ENCODE results near the gene DUS1L. TPM values are rescaled to one million over a fixed set of nuclear protein-coding genes. Genes with fewer than 3 reads are reported as not detected.

The DUS1L gene
- total RNA-seq, 2 donors from 2014 or later, result 77.3 to 88.9 TPM

DNA sequence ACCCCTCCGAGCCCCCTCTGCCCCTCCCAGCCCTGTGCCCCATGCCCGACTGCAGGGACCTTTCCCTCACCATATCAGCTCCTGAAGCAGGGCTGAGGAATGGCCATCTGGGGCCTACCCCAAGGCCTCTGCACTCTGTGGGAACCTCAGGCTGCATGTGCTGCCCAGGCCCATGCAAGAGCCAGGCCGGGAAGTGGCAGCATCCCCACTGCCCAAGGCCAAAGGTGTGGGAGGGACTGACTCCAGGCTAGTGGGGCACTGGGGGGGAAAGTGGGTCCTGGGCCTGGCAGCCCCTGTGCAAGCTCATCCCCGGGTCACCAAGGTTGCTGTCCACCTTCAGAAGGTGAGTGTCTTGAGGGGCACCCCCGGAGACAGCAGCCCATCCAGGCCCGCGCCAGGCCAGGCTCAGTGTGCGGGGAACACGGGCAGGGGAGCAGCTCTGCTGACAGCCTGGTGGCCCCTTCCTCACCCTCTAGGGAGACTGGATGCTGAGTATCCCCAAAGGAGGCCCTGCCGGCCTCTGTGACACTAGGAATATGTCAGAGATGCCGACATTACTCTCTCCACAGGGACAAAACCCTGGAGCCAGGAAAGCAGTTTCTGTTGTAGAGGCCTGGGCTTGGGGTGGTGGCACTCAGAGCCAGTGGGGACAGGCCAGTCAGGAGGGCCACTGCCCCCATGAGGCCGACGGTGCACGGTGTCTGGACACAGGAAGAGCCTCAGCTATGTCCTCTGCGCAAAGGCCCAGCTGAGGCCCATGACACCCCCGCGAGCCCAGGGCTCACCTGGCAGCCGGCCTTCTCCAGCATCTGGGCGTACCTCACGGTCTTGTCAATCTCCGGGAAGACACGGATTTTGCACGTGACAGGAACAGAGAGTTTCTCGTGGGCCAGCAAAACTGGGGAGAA lies 3.3 kb downstream of the DUS1L start:
- Histone ChIP-seq H3K27me3 (replicated peaks; ENCODE audit: insufficient read depth) (no peaks in the 10 kb centered on the region), H3K4me3 (no peak overlapping the region), H3K27ac (no peak overlapping the region), H3K36me3 (peaks cover 27% of the 10 kb centered on the region), H3K9me3 (no peaks in the 10 kb centered on the region), H3K4me1 (ENCODE audit: control insufficient read depth in 1 of 2, low read depth in 2 of 2) (peaks cover 15 to 20% of the 10 kb centered on the region in 2 donors)
- DNase-seq (ENCODE audit: low spot score) (no peak), ATAC-seq (ENCODE audit: insufficient number of reproducible peaks, low FRiP score, low read depth) (no peak)
- TF ChIP-seq, protein P1, sequence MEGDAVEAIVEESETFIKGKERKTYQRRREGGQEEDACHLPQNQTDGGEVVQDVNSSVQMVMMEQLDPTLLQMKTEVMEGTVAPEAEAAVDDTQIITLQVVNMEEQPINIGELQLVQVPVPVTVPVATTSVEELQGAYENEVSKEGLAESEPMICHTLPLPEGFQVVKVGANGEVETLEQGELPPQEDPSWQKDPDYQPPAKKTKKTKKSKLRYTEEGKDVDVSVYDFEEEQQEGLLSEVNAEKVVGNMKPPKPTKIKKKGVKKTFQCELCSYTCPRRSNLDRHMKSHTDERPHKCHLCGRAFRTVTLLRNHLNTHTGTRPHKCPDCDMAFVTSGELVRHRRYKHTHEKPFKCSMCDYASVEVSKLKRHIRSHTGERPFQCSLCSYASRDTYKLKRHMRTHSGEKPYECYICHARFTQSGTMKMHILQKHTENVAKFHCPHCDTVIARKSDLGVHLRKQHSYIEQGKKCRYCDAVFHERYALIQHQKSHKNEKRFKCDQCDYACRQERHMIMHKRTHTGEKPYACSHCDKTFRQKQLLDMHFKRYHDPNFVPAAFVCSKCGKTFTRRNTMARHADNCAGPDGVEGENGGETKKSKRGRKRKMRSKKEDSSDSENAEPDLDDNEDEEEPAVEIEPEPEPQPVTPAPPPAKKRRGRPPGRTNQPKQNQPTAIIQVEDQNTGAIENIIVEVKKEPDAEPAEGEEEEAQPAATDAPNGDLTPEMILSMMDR (IDR thresholded peaks at IDR 0.05), result no peak

DNA sequence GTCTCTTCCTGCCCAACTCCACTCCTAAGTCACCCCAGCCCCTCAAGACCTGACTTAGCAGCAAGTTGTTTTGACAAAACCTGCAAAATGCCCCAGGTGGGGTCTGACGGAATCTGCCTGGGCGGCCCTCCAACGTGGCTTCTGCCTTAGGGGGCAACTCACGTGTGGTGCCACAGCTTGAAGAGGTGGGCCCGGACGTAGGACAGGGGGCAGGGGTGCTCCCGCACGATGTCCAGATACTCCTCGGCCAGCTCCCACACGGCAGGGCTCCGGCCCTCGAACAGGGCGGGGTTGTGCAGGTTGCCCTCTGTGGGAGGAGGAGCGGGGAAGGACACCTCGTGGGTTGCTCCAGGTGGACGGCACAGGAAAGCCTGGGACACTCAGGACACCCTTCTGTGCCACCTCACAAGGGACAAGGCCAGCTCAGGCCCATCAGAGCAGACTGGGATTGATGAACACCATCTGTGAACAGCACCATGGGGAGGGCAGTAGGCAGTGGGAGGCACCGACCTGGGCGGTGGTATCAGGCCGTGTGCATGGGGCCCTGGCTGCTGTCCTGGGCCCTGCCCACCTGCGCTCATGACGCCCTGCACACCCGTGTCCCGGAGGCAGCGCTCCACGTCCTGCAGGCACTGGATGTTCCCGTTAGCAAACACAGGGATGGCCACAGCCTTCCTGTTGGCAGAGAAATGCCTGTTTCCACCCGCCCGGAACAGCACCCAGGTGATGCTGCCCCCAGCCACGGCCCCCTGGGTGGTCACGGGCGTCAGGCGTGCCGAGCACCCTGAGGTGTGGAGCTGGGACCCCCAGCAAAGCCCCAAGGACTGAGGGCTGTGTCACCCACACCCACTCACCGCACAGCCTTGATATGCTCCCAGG lies 4.3 kb downstream of the DUS1L start:
- H3K27me3 ChIP-seq (replicated peaks; ENCODE audit: insufficient read depth), result no peaks in the 10 kb centered on the region
- no peak overlapping the region for H3K4me3 ChIP-seq
- TF ChIP-seq, protein P1 (IDR thresholded peaks at IDR 0.05), result no peak
- no peaks in the 10 kb centered on the region for H3K9me3 ChIP-seq
- no peak overlapping the region for H3K27ac ChIP-seq
- no peak for DNase-seq (ENCODE audit: low spot score)
- peaks cover 35% of the 10 kb centered on the region for H3K36me3 ChIP-seq
- peaks cover 12 to 18% of the 10 kb centered on the region in 2 donors for H3K4me1 ChIP-seq (ENCODE audit: control insufficient read depth in 1 of 2, low read depth in 2 of 2)
- ATAC-seq (ENCODE audit: insufficient number of reproducible peaks, low FRiP score, low read depth), result no peak

DNA sequence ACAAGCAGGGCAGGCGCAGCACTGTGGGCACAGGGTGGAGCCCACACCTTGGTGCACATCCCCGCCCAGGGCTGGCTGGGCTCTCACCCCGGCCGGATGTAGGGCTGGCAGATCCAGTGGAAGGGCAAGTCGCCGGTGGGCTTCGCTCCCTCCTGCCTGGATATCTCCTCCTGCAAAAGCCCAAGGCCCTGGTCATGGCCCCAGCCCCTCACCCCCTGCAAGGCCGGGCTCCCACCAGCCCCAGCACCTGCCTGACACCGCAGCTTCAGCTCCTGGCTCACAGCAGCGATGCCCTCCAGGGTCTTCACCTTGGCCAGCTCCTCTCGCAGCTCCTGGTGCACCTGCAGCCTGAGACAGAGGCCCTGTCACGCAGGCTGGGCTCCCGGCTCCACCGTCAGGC lies 5.0 kb downstream of the DUS1L start:
- Histone ChIP-seq H3K27ac (no peak overlapping the region), H3K4me1 (ENCODE audit: control insufficient read depth in 1 of 2, low read depth in 2 of 2) (peaks cover 9 to 13% of the 10 kb centered on the region in 2 donors), H3K9me3 (no peaks in the 10 kb centered on the region), H3K27me3 (replicated peaks; ENCODE audit: insufficient read depth) (no peaks in the 10 kb centered on the region), H3K4me3 (no peak overlapping the region), H3K36me3 (peaks cover 41% of the 10 kb centered on the region)
- no peak for ATAC-seq (ENCODE audit: insufficient number of reproducible peaks, low FRiP score, low read depth)
- DNase-seq (ENCODE audit: low spot score), result no peak
- TF ChIP-seq, protein P1 (IDR thresholded peaks at IDR 0.05), result no peak

DNA sequence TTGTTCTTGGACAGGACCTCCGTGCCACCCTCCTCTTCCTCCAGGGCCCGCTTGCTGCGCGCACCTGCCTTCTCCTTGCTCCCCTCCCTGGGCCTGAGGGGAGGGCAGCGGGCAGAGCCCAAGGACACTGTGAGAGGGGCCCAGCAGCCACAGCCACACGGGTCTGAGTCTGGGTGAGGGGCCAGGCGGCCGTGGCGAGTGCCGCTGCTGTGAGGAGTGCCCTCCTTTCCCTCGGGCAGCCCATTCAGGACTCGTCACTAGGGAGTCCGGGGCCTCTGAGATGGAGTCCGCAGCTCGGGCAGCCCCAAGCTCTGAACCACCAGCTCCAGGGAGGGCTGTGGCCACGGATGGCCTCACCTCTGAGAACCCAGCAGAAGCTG lies 5.6 kb downstream of the DUS1L start:
- TF ChIP-seq, protein P1 (IDR thresholded peaks at IDR 0.05), result no peak
- no peaks in the 10 kb centered on the region for H3K27me3 ChIP-seq (replicated peaks; ENCODE audit: insufficient read depth)
- no peak for DNase-seq (ENCODE audit: low spot score)
- H3K27ac ChIP-seq, result no peak overlapping the region
- no peak for ATAC-seq (ENCODE audit: insufficient number of reproducible peaks, low FRiP score, low read depth)
- peaks cover 8 to 12% of the 10 kb centered on the region in 2 donors for H3K4me1 ChIP-seq (ENCODE audit: control insufficient read depth in 1 of 2, low read depth in 2 of 2)
- H3K9me3 ChIP-seq, result no peaks in the 10 kb centered on the region
- peaks cover 46% of the 10 kb centered on the region for H3K36me3 ChIP-seq
- H3K4me3 ChIP-seq, result no peak overlapping the region
